Measurements from ENCODE around the gene RFPL2.
"Not testable (repeated sequence)": the region's sequence is repeated elsewhere in the genome, so short reads cannot be mapped to it uniquely, and the experiment has no call there.

RFPL2 gene

DNA sequence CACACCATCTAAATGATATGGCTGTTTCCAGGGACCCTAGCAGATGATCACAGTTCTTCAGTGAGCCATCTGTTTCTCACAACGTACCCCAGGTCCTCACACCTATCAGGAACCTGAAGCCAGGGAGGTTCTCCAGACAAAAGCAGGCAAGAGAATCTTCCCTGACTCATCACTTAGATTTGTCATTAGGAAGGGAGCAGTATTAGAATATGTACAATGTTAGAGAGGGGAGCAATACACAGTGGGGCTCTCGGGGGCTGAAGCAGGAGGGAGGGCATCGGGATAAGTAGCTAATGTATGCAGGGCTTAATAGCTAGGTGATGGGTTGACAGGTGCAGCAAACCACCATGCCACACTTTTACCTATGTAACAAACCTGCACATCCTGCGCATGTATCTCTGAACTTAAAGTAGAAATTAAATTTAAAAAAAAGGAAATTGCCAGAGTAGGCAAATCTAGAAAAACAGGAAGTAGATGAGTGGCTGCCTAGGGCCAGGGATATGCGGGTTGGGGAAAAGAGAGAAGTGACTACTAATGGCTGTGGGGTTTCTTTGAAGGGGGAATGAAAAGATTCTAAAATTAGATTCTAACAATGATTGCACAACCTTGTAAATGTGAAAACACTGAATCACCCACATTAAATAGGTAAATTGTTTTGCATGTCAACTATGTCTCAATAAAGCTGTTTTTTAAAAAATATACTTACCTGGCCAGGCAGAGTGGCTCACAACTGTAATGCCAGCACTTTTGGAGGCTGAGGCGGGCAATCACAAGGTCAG is 60.2 kb downstream of the RFPL2 start:
- DNase-seq: no peak
- peaks cover 4 to 11% of the 10 kb centered on the region in 2 donors for H3K9me3 Mint-ChIP-seq
- peaks cover 14 to 17% of the 10 kb centered on the region in 2 donors for H3K4me1 Mint-ChIP-seq (ENCODE audit: low read depth in 2 of 2)
- ATAC-seq (replicated peaks): peak; percentile 58
- peaks cover 0 to 11% of the 10 kb centered on the region in 2 donors for H3K27me3 Mint-ChIP-seq
- no peaks in the 10 kb centered on the region for H3K36me3 Mint-ChIP-seq (ENCODE audit: insufficient read depth)
- no peak overlapping the region for H3K4me3 Mint-ChIP-seq
- H3K27ac Mint-ChIP-seq: peak overlapping the region in 1 of 2 donors; percentile 59

DNA sequence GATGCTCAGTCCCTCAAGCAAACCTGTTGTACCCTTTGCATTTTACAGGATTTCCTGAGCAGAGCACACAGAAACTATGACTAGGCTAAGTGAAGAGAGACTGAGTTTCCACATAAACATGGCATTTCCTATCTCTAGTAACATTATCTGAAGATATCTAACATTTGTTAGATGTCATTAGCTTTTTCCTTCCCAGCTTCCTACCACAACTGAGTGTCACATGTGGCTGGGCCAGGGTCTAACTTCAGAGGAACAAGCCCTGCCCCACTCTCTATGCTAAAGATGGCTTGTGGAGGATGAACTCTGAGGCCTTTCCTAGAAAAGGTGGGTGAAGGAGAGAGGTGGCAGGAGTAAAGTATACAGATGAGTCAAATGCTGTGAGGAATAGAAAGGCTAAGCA is 62.3 kb downstream of the RFPL2 start:
- Mint-ChIP-seq H3K4me3 (no peak overlapping the region), H3K36me3 (ENCODE audit: insufficient read depth) (peaks cover 7% of the 10 kb centered on the region), H3K9me3 (peaks cover 4 to 9% of the 10 kb centered on the region in 2 donors), H3K27me3 (no peaks in the 10 kb centered on the region), H3K4me1 (ENCODE audit: low read depth in 2 of 2) (peaks cover 21 to 23% of the 10 kb centered on the region in 2 donors), H3K27ac (peak overlapping the region; percentile 59 to 61)
- DNase-seq (no peak), ATAC-seq (replicated peaks) (no peak)

DNA sequence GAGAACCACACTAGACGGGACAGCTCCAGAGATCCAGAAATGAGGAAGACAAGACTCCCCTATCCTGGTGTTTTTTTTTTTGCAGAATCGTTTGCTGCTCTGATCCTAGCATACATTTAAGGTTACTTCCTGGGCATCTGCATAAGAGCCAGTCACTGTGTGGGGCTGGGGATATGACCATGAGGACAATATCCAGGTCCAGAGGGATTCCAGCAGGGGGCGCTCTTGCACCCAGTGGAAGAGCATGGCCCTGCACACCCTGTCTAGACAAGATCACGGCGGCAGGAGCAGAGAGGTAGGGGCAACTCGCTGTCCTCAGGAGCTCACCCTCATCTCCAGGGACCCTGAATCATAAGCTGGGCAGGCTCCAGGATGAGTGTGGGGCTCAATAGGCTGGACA is 64.2 kb downstream of the RFPL2 start:
- H3K27ac Mint-ChIP-seq; H3K4me3 Mint-ChIP-seq; H3K9me3 Mint-ChIP-seq; H3K27me3 Mint-ChIP-seq; H3K36me3 Mint-ChIP-seq (ENCODE audit: insufficient read depth); DNase-seq: not testable (repeated sequence)
- peak; percentile 41 for ATAC-seq (replicated peaks)
- H3K4me1 Mint-ChIP-seq (ENCODE audit: low read depth in 2 of 2): peaks cover 25 to 28% of the 10 kb centered on the region in 2 donors
